Activated T-cell treated with anti-CD3 and anti-CD28 coated beads, Interleukin-2, amount 50 U/mL, for 72 hours (primary cell): ENCODE data around the gene HMCN2. TPM values are rescaled to one million over a fixed set of nuclear protein-coding genes. Genes with fewer than 3 reads are reported as not detected.

Experiments used
- ATAC-seq, 2 donors: fragments of 150-1000 bp; cut with Tn5 transposase; replicated peaks in 1 of 2; 2 replicates each; pipeline ENCODE4 v1.10.0; 2021; ENCODE audit warnings: moderate library complexity in 2 of 2, mild to moderate bottlenecking in 1 of 2
- DNase-seq, 2 donors: peaks; one replicate each; pipeline ENCODE4 v3.0.0; 2021 to 2022; ENCODE audit warnings: mixed read lengths in 1 of 2
- H3K27ac Mint-ChIP-seq: one replicate; pipeline ENCODE4 v1.8.0; 2022; ENCODE audit warnings: mild to moderate bottlenecking, moderate library complexity, mixed read lengths
- H3K27me3 Mint-ChIP-seq: one replicate; pipeline ENCODE4 v1.8.0; 2022; ENCODE audit warnings: low read depth, mixed read lengths
- H3K36me3 Mint-ChIP-seq, 2 donors: one replicate each; pipeline ENCODE4 v1.8.0; 2022; ENCODE audit warnings: mixed read lengths in 2 of 2, mild to moderate bottlenecking in 1 of 2; ENCODE audit not compliant: insufficient read depth in 2 of 2
- H3K4me1 Mint-ChIP-seq: one replicate; pipeline ENCODE4 v1.8.0; 2022; ENCODE audit warnings: low read depth, mixed read lengths
- H3K4me3 Mint-ChIP-seq, 2 donors: one replicate each; pipeline ENCODE4 v1.8.0; 2022; ENCODE audit warnings: mild to moderate bottlenecking in 2 of 2, mixed read lengths in 2 of 2, moderate library complexity in 2 of 2
- H3K9me3 Mint-ChIP-seq, 2 donors: one replicate each; pipeline ENCODE4 v1.8.0; 2022; ENCODE audit warnings: mixed read lengths in 2 of 2
- total RNA-seq, 2 donors: library from RNA; stranded (reverse); gene quantifications; one replicate each; pipeline ENCODE4 v1.2.3, GENCODE V29; 2022

Gene HMCN2
- total RNA-seq, 2 donors from 2014 or later = 0.12 to 0.17 TPM

- Mint-ChIP-seq H3K36me3 (no peaks in the 10 kb centered on the region), H3K4me1 (no peaks in the 10 kb centered on the region), H3K27me3 (peaks cover 9% of the 10 kb centered on the region)
Measured at GRCh38 chr9:130454812-130455325, 189.3 kb downstream of the HMCN2 start.

GRCh38 chr9:130458027-130458803, 192.7 kb downstream of the HMCN2 start:
- peaks cover 11% of the 10 kb centered on the region for H3K27me3 Mint-ChIP-seq
- ATAC-seq (no peak), DNase-seq (no peak)
- H3K9me3 Mint-ChIP-seq = no peaks in the 10 kb centered on the region
- no peaks in the 10 kb centered on the region for H3K4me1 Mint-ChIP-seq
- no peak overlapping the region for H3K27ac Mint-ChIP-seq
- no peak overlapping the region for H3K4me3 Mint-ChIP-seq
- H3K36me3 Mint-ChIP-seq = no peaks in the 10 kb centered on the region

More at GRCh38 chr9:130454812-130455325, 189.3 kb downstream of the HMCN2 start:
- H3K4me3 Mint-ChIP-seq = no peak overlapping the region
- DNase-seq (no peak), ATAC-seq (no peak)
- no peaks in the 10 kb centered on the region for H3K9me3 Mint-ChIP-seq
- H3K27ac Mint-ChIP-seq = no peak overlapping the region

- no peaks in the 10 kb centered on the region for H3K36me3 Mint-ChIP-seq
- DNase-seq (no peak), ATAC-seq (no peak)
Measured at GRCh38 chr9:130458804-130459067, 193.2 kb downstream of the HMCN2 start.

GRCh38 chr9:130459151-130459550, 193.6 kb downstream of the HMCN2 start:
- Mint-ChIP-seq H3K9me3 (no peaks in the 10 kb centered on the region), H3K27me3 (peaks cover 11% of the 10 kb centered on the region), H3K4me3 (no peak overlapping the region), H3K4me1 (no peaks in the 10 kb centered on the region), H3K36me3 (no peaks in the 10 kb centered on the region), H3K27ac (no peak overlapping the region)
- ATAC-seq = no peak
- no peak for DNase-seq

More at GRCh38 chr9:130458804-130459067, 193.2 kb downstream of the HMCN2 start:
- Mint-ChIP-seq H3K27me3 (peaks cover 11% of the 10 kb centered on the region), H3K4me1 (no peaks in the 10 kb centered on the region), H3K27ac (no peak overlapping the region), H3K4me3 (no peak overlapping the region), H3K9me3 (no peaks in the 10 kb centered on the region)

- no peaks in the 10 kb centered on the region for H3K9me3 Mint-ChIP-seq
- H3K4me1 Mint-ChIP-seq = no peaks in the 10 kb centered on the region
- no peak for DNase-seq
- no peak overlapping the region for H3K4me3 Mint-ChIP-seq
- H3K27me3 Mint-ChIP-seq = peaks cover 11% of the 10 kb centered on the region
- H3K27ac Mint-ChIP-seq = no peak overlapping the region
- no peak for ATAC-seq
- no peaks in the 10 kb centered on the region for H3K36me3 Mint-ChIP-seq
Measured at GRCh38 chr9:130459941-130460669, 194.5 kb downstream of the HMCN2 start.

GRCh38 chr9:130461218-130461630, 195.7 kb downstream of the HMCN2 start:
- Mint-ChIP-seq H3K4me3 (no peak overlapping the region), H3K9me3 (no peaks in the 10 kb centered on the region), H3K36me3 (no peaks in the 10 kb centered on the region), H3K27ac (no peak overlapping the region), H3K4me1 (no peaks in the 10 kb centered on the region), H3K27me3 (peaks cover 11% of the 10 kb centered on the region)
- peak; percentile 70 to 81 for DNase-seq
- peak; percentile 68 to 73 for ATAC-seq

- H3K9me3 Mint-ChIP-seq = no peaks in the 10 kb centered on the region
- H3K4me1 Mint-ChIP-seq = no peaks in the 10 kb centered on the region
- H3K4me3 Mint-ChIP-seq = no peak overlapping the region
- DNase-seq (no peak), ATAC-seq (no peak)
- peaks cover 11% of the 10 kb centered on the region for H3K27me3 Mint-ChIP-seq
- H3K27ac Mint-ChIP-seq = no peak overlapping the region
- H3K36me3 Mint-ChIP-seq = no peaks in the 10 kb centered on the region
Measured at GRCh38 chr9:130461731-130462130, 196.2 kb downstream of the HMCN2 start.

GRCh38 chr9:130462685-130463540, 197.4 kb downstream of the HMCN2 start:
- Mint-ChIP-seq H3K4me3 (no peak overlapping the region), H3K4me1 (no peaks in the 10 kb centered on the region), H3K27ac (no peak overlapping the region), H3K27me3 (peaks cover 23% of the 10 kb centered on the region), H3K9me3 (no peaks in the 10 kb centered on the region), H3K36me3 (no peaks in the 10 kb centered on the region)
- ATAC-seq (no peak), DNase-seq (no peak)

GRCh38 chr9:130463763-130464745, 198.5 kb downstream of the HMCN2 start:
- ATAC-seq = no peak
- peaks cover 31% of the 10 kb centered on the region for H3K27me3 Mint-ChIP-seq

GRCh38 chr9:130465383-130466096, 200.0 kb downstream of the HMCN2 start:
- DNase-seq = no peak
- H3K4me1 Mint-ChIP-seq = no peaks in the 10 kb centered on the region
- H3K36me3 Mint-ChIP-seq = no peaks in the 10 kb centered on the region
- H3K9me3 Mint-ChIP-seq = no peaks in the 10 kb centered on the region
- no peak overlapping the region for H3K27ac Mint-ChIP-seq
- no peak overlapping the region for H3K4me3 Mint-ChIP-seq
- peaks cover 22% of the 10 kb centered on the region for H3K27me3 Mint-ChIP-seq
- no peak for ATAC-seq

More at GRCh38 chr9:130463763-130464745, 198.5 kb downstream of the HMCN2 start:
- Mint-ChIP-seq H3K4me1 (no peaks in the 10 kb centered on the region), H3K27ac (no peak overlapping the region), H3K36me3 (no peaks in the 10 kb centered on the region), H3K4me3 (no peak overlapping the region), H3K9me3 (no peaks in the 10 kb centered on the region)
- no peak for DNase-seq

GRCh38 chr9:130466537-130467217, 201.1 kb downstream of the HMCN2 start:
- no peak for DNase-seq
- no peaks in the 10 kb centered on the region for H3K9me3 Mint-ChIP-seq
- no peak overlapping the region for H3K27ac Mint-ChIP-seq
- no peaks in the 10 kb centered on the region for H3K4me1 Mint-ChIP-seq
- H3K36me3 Mint-ChIP-seq = no peaks in the 10 kb centered on the region
- H3K4me3 Mint-ChIP-seq = no peak overlapping the region
- ATAC-seq = no peak
- H3K27me3 Mint-ChIP-seq = peaks cover 31% of the 10 kb centered on the region
